Heart left ventricle (tissue), 13 donors: Measurements from ENCODE around the gene F7.

Experiments used
- POLR2A ChIP-seq, 2 donors: fragments of 450-650 bp; IDR thresholded peaks; one replicate each; pipeline ENCODE4 v1.6.1; 2017; ENCODE audit warnings: antibody characterized with exemption in 2 of 2, mild to moderate bottlenecking in 2 of 2, moderate library complexity in 2 of 2
- TF ChIP-seq, protein P1 (sequence below), 12 donors: fragments of 200-600 bp; sonication (generic) in 4 of 12; IDR thresholded peaks; one replicate each; pipeline versions ENCODE4 v1.5.0 to v1.8.0; 2018 to 2022; ENCODE audit warnings: antibody characterized with exemption in 12 of 12, mild to moderate bottlenecking in 5 of 12
- donor health status: ischemic (EF 13 %, LVEDD 7.1; RV severe dilation, severe dysfunction).
- donor health status: DM: no; HTN: yes; CAD: no.
- donor health status: DM: no; HTN: no; CAD: no.
- donor health status: ischemic (EF 25% LVEDD 6.9; RV normal size, moderate dysfunction).
- donor health status: ischemic (EF 25% LVEDD 5.7; RV mildly dilated, moderate dysfunction).
- donor health status: ischemic (EF 35%, LVEDD 5.7; RV mildly dilated, moderate dysfunction).
- donor health status: nonischemic (EF 11% LVEDD 7.7; RV severe dilation, severe dysfunction).
- donor health status: DM: yes; HTN: yes; CAD: no.
- donor health status: PGD.
- donor health status: ischemic (EF 29% LVEDD 5.4; RV normal size, mild dysfunction).
- donor health status: nonischemic (EF 23%, LVEDD 6.1; RV moderate dilation, normal function).

DNA sequence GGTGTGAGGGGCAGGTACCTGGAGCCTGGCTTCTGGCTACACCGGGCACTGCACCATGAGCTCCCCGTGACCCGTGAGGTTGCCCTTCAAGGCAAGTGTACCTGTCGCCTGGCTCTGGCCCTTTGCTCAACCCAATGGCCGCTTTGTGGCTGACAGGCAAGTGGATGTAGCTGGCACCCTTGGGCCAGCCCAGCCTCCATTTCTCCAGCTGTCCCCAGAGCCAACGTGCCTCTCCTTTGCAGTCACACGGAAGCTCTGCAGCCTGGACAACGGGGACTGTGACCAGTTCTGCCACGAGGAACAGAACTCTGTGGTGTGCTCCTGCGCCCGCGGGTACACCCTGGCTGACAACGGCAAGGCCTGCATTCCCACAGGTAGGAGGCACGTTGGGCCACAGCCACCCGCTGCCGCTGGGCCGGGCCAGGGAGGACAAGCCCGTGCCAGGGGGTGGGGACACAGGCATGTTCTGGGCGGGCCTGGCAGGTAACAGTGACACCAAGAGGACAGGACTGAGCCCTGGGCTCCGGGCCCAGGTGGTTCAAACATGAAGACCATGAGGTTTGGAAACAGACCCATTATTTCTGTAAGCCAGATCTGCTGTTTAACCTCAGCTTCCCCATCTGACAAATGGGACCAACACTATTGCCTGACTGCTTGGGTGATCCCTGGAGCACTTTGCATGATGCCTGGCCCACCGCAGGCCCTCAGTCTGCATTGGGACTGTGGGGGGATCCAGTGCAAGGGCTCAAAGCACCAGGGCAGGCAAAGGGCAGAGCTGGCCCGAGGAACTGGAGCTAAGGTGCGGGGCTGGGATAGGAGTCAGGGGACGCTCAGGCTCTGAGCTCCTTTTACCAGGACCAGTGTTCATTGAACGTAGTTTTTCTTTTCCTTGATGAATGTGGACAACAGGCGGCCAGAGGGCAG is 35.3 kb downstream of the F7 start:
- TF ChIP-seq, protein P1, sequence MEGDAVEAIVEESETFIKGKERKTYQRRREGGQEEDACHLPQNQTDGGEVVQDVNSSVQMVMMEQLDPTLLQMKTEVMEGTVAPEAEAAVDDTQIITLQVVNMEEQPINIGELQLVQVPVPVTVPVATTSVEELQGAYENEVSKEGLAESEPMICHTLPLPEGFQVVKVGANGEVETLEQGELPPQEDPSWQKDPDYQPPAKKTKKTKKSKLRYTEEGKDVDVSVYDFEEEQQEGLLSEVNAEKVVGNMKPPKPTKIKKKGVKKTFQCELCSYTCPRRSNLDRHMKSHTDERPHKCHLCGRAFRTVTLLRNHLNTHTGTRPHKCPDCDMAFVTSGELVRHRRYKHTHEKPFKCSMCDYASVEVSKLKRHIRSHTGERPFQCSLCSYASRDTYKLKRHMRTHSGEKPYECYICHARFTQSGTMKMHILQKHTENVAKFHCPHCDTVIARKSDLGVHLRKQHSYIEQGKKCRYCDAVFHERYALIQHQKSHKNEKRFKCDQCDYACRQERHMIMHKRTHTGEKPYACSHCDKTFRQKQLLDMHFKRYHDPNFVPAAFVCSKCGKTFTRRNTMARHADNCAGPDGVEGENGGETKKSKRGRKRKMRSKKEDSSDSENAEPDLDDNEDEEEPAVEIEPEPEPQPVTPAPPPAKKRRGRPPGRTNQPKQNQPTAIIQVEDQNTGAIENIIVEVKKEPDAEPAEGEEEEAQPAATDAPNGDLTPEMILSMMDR (IDR thresholded peaks at IDR 0.05) = no peak
- TF ChIP-seq POLR2A (IDR thresholded peaks at IDR 0.05) = no peak
